GM23338 (cell line): Measurements from ENCODE around the gene TMEM141.
A peak's percentile ranks its signal among the peaks of the same experiment; 100 is the strongest.

ENCODE experiments used
- CREB1 ChIP-seq: fragments of 250-450 bp; sonication (Bioruptor Pico); IDR thresholded peaks from 2 replicates; pipeline ENCODE4 v1.5.0; 2020; ENCODE audit warnings: low read depth, mild to moderate bottlenecking, moderate library complexity
- ETS1 ChIP-seq: IDR thresholded peaks from 2 replicates; pipeline ENCODE4 v1.6.1; 2016; ENCODE audit warnings: antibody characterized with exemption
- EZH2 ChIP-seq: fragments of 200-600 bp; sonication (generic); IDR thresholded peaks from one replicate; pipeline ENCODE4 v1.8.0; 2017; ENCODE audit warnings: antibody characterized with exemption, mild to moderate bottlenecking, low read depth; ENCODE audit not compliant: unreplicated experiment
- EZH2phosphoT487 ChIP-seq: fragments of 200-600 bp; sonication (generic); IDR thresholded peaks from one replicate; pipeline ENCODE4 v1.8.1; 2018; ENCODE audit warnings: antibody characterized with exemption; ENCODE audit not compliant: unreplicated experiment
- JUNB ChIP-seq: IDR thresholded peaks from one replicate; pipeline ENCODE4 v1.6.1; 2016; ENCODE audit warnings: antibody characterized with exemption; ENCODE audit not compliant: unreplicated experiment
- POLR2AphosphoS5 ChIP-seq: IDR thresholded peaks from 2 replicates; pipeline ENCODE4 v1.6.1; 2016; ENCODE audit warnings: antibody characterized with exemption, low read depth
- ZNF114 ChIP-seq: fragments of 250-450 bp; sonication (Bioruptor Pico); IDR thresholded peaks from 2 replicates; pipeline ENCODE4 v1.5.0; 2020; ENCODE audit warnings: mild to moderate bottlenecking, moderate library complexity
- ZNF331 ChIP-seq: fragments of 250-450 bp; sonication (Bioruptor Pico); IDR thresholded peaks from 2 replicates; pipeline ENCODE4 v1.5.0; 2020; ENCODE audit warnings: low read depth, mild to moderate bottlenecking, moderate library complexity
- TF ChIP-seq, protein P1 (sequence below), 2 experiments: fragments of 200-600 bp in 1 of 2; sonication (generic) in 1 of 2; conservative IDR thresholded peaks; 2 replicates each; pipeline versions ENCODE4 v1.5.1 to v1.6.1; 2016 to 2017; ENCODE audit warnings: antibody characterized with exemption in 2 of 2, low read depth in 2 of 2, mild to moderate bottlenecking in 2 of 2, moderate library complexity in 1 of 2
- TF ChIP-seq, protein P2 (sequence below): IDR thresholded peaks from one replicate; pipeline ENCODE4 v1.6.1; 2018; ENCODE audit warnings: antibody characterized with exemption; ENCODE audit not compliant: unreplicated experiment

GRCh38 chr9:136791516-136792276, 552 bp downstream of the TMEM141 start:
- TF ChIP-seq POLR2AphosphoS5 (no peak; the same call in 1 of the 2 replicates), EZH2 (no peak), EZH2phosphoT487 (no peak), JUNB (no peak), CREB1 (CRISPR knock-in tag) (peak; percentile 44), ETS1 (no peak), ZNF114 (CRISPR knock-in tag) (no peak), ZNF331 (CRISPR knock-in tag) (no peak)
- TF ChIP-seq, protein P1, sequence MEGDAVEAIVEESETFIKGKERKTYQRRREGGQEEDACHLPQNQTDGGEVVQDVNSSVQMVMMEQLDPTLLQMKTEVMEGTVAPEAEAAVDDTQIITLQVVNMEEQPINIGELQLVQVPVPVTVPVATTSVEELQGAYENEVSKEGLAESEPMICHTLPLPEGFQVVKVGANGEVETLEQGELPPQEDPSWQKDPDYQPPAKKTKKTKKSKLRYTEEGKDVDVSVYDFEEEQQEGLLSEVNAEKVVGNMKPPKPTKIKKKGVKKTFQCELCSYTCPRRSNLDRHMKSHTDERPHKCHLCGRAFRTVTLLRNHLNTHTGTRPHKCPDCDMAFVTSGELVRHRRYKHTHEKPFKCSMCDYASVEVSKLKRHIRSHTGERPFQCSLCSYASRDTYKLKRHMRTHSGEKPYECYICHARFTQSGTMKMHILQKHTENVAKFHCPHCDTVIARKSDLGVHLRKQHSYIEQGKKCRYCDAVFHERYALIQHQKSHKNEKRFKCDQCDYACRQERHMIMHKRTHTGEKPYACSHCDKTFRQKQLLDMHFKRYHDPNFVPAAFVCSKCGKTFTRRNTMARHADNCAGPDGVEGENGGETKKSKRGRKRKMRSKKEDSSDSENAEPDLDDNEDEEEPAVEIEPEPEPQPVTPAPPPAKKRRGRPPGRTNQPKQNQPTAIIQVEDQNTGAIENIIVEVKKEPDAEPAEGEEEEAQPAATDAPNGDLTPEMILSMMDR (conservative IDR thresholded peaks at IDR 0.05; ENCODE audit: low read depth in 2 of 2), result peak; percentile 88 to 95
- TF ChIP-seq, protein P2, sequence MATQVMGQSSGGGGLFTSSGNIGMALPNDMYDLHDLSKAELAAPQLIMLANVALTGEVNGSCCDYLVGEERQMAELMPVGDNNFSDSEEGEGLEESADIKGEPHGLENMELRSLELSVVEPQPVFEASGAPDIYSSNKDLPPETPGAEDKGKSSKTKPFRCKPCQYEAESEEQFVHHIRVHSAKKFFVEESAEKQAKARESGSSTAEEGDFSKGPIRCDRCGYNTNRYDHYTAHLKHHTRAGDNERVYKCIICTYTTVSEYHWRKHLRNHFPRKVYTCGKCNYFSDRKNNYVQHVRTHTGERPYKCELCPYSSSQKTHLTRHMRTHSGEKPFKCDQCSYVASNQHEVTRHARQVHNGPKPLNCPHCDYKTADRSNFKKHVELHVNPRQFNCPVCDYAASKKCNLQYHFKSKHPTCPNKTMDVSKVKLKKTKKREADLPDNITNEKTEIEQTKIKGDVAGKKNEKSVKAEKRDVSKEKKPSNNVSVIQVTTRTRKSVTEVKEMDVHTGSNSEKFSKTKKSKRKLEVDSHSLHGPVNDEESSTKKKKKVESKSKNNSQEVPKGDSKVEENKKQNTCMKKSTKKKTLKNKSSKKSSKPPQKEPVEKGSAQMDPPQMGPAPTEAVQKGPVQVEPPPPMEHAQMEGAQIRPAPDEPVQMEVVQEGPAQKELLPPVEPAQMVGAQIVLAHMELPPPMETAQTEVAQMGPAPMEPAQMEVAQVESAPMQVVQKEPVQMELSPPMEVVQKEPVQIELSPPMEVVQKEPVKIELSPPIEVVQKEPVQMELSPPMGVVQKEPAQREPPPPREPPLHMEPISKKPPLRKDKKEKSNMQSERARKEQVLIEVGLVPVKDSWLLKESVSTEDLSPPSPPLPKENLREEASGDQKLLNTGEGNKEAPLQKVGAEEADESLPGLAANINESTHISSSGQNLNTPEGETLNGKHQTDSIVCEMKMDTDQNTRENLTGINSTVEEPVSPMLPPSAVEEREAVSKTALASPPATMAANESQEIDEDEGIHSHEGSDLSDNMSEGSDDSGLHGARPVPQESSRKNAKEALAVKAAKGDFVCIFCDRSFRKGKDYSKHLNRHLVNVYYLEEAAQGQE, result no peak
